Panc1 (cell line): Measurements from ENCODE around the gene FRMD4A.

Experiments used
- CTCF ChIP-seq: fragments of 450-650 bp; IDR thresholded peaks from 2 replicates; pipeline ENCODE4 v1.5.1; 2017; ENCODE audit warnings: mild to moderate bottlenecking
- POLR2AphosphoS5 ChIP-seq: IDR thresholded peaks from 2 replicates; pipeline ENCODE4 v1.6.1; 2012; ENCODE audit warnings: mild to moderate bottlenecking, low read depth, low read length, moderate library complexity
- SIN3A ChIP-seq: IDR thresholded peaks from 2 replicates; pipeline ENCODE4 v1.6.1; 2012; ENCODE audit warnings: low read depth, mild to moderate bottlenecking, low read length, moderate library complexity, borderline replicate concordance; ENCODE audit not compliant: insufficient read depth

DNA sequence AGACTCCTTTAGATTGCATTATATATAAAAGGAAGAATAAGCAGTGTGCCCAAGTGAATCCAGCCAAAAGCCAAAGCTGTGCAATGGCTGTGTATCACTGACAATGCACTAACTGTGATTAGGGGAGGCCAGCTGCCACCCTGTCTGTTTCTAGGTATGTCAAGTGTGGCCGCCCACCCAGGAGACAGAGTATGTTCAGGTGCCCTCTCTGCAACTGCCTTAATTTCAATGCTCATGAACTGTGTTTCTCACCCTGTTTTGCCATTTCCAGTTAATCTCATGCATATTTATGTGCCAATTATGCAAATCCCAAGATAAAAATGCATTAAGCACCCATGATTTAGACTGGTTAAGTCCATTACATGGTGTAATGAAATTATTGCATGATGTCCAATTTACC is 159.4 kb downstream of the FRMD4A start:
- no peak for TF ChIP-seq SIN3A
- TF ChIP-seq CTCF: no peak
- no peak for TF ChIP-seq POLR2AphosphoS5
